HFFc6 (cell line): Measurements from ENCODE around the gene SLC25A42. TPM values are rescaled to one million over a fixed set of nuclear protein-coding genes. Genes with fewer than 3 reads are reported as not detected.

ENCODE experiments used
- DNase-seq: peaks from one replicate; pipeline ENCODE4 v3.0.0-alpha.2; 2018
- H3K27ac Mint-ChIP-seq: 2 replicates; pipeline ENCODE4 v1.8.0; 2020; ENCODE audit warnings: mild to moderate bottlenecking, mixed read lengths
- H3K27me3 Mint-ChIP-seq: 2 replicates; pipeline ENCODE4 v1.8.0; 2021; ENCODE audit warnings: mild to moderate bottlenecking, moderate library complexity, mixed read lengths; ENCODE audit not compliant: insufficient read depth
- H3K36me3 Mint-ChIP-seq: 2 replicates; pipeline ENCODE4 v1.8.0; 2021; ENCODE audit warnings: low read depth, mixed read lengths
- H3K4me1 Mint-ChIP-seq: 2 replicates; pipeline ENCODE4 v1.8.0; 2020; ENCODE audit warnings: low read depth, mixed read lengths
- H3K4me3 Mint-ChIP-seq: 2 replicates; pipeline ENCODE4 v1.8.0; 2020; ENCODE audit warnings: mild to moderate bottlenecking, moderate library complexity, mixed read lengths
- H3K9me3 Mint-ChIP-seq: 2 replicates; pipeline ENCODE4 v1.8.0; 2020; ENCODE audit warnings: mild to moderate bottlenecking, mixed read lengths
- CTCF ChIP-seq: fragments of 200-600 bp; sonication (generic); IDR thresholded peaks from 2 replicates; pipeline ENCODE4 v1.5.0; 2021; ENCODE audit warnings: antibody characterized with exemption, mild to moderate bottlenecking
- total RNA-seq, 6 experiments: library from RNA; stranded (reverse); fragmentation: NEBNext Ultra II Directional; extraction: Animal tissue kit (Norgen Biotek cat#: 25700); gene quantifications; 2 replicates in 1 of 6; 3 replicates in 5 of 6; pipeline ENCODE4 v1.2.3, GENCODE V29; 2021

The SLC25A42 gene
- total RNA-seq, 6 experiments from 2014 or later: 8.7 to 11.7 (median 9.9) TPM

GRCh38 chr19:19051478-19052213, 12.1 kb upstream of the SLC25A42 start:
- TF ChIP-seq CTCF: no peak; the same call in 1 of the 2 replicates
- Mint-ChIP-seq H3K4me3 (no peak overlapping the region), H3K9me3 (no peaks in the 10 kb centered on the region), H3K27me3 (no peaks in the 10 kb centered on the region), H3K36me3 (peaks cover 15% of the 10 kb centered on the region), H3K27ac (no peak overlapping the region), H3K4me1 (no peaks in the 10 kb centered on the region)
- no peak for DNase-seq

GRCh38 chr19:19052921-19053320, 10.9 kb upstream of the SLC25A42 start:
- TF ChIP-seq CTCF: no peak
- Mint-ChIP-seq H3K27ac (no peak overlapping the region), H3K9me3 (no peaks in the 10 kb centered on the region), H3K4me1 (no peaks in the 10 kb centered on the region), H3K36me3 (peaks cover 8% of the 10 kb centered on the region), H3K4me3 (no peak overlapping the region), H3K27me3 (no peaks in the 10 kb centered on the region)
- no peak for DNase-seq

GRCh38 chr19:19053508-19054314, 10.1 kb upstream of the SLC25A42 start:
- Mint-ChIP-seq H3K27ac (no peak overlapping the region), H3K36me3 (peaks cover 8% of the 10 kb centered on the region), H3K27me3 (no peaks in the 10 kb centered on the region), H3K9me3 (no peaks in the 10 kb centered on the region), H3K4me1 (no peaks in the 10 kb centered on the region), H3K4me3 (no peak overlapping the region)
- DNase-seq: no peak
- peak; percentile 86 for TF ChIP-seq CTCF

GRCh38 chr19:19054315-19054938, 9.4 kb upstream of the SLC25A42 start:
- Mint-ChIP-seq H3K4me1 (no peaks in the 10 kb centered on the region), H3K9me3 (no peaks in the 10 kb centered on the region), H3K27me3 (no peaks in the 10 kb centered on the region), H3K27ac (no peak overlapping the region), H3K4me3 (no peak overlapping the region), H3K36me3 (peaks cover 9% of the 10 kb centered on the region)
- no peak for TF ChIP-seq CTCF
- DNase-seq: no peak

GRCh38 chr19:19054939-19055440, 8.8 kb upstream of the SLC25A42 start:
- TF ChIP-seq CTCF: no peak
- Mint-ChIP-seq H3K4me1 (no peaks in the 10 kb centered on the region), H3K9me3 (no peaks in the 10 kb centered on the region), H3K27ac (no peak overlapping the region), H3K4me3 (no peak overlapping the region), H3K27me3 (no peaks in the 10 kb centered on the region), H3K36me3 (peaks cover 15% of the 10 kb centered on the region)
- DNase-seq: no peak
